ENCODE measurements around the gene MYL11.

Gene MYL11

DNA sequence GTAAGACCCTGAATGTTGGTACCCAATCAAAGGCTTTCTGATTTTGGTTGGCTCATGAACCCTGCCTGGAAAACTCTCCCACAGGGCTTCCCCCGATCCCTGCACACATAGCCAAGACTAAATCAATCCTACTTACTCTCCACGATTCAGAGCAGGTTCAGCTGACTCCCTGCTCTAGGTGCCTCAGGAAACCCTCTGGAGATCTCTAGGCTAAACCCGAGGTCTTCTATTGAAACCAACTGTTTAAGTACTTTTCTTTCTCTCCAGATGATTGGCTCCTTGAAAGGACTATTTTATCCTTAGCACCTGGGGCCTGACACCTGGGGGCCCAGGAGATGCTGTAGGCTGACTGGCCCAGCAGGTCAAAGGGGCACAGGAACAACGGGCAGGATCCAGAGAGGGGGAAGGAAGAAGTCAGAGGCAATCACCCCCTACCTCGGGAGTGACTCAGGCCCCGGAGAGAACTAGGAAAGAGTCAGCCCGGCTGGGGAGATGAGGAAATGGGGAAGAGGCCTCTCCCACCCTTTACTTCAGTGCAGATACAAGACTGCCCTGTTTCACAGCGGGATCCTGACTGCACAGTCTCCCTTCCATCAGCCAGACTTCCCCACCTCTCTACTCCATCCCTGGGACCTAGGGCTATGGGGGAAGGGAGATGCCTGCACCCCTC, 6.3 kb upstream of the MYL11 start:
- ATAC-seq (ENCODE audit: insufficient read depth, low read depth) (no peak), DNase-seq (no peak)
- Histone ChIP-seq H2AFZ (ENCODE audit: low read depth, low read length) (no peak overlapping the region), H3K4me3 (ENCODE audit: low read depth in 1 of 2, low read length in 2 of 2) (peak overlapping the region; percentile 73 to 76), H3K9ac (ENCODE audit: low read depth, low read length) (peak overlapping the region; percentile 77), H3K27me3 (ENCODE audit: insufficient read depth, low read length, poor library complexity) (no peaks in the 10 kb centered on the region), H3K9me3 (ENCODE audit: insufficient read depth, low read length, severe bottlenecking) (no peaks in the 10 kb centered on the region), H3K27ac (ENCODE audit: low read length) (peak overlapping the region; percentile 46), H3K4me1 (ENCODE audit: insufficient read depth, low read length) (peaks cover 51% of the 10 kb centered on the region), H3K79me2 (ENCODE audit: insufficient read depth, low read length) (peaks cover 67% of the 10 kb centered on the region), H3K4me2 (ENCODE audit: insufficient read depth, low read length) (peak overlapping the region; percentile 86), H4K20me1 (ENCODE audit: insufficient read depth, low read length) (peaks cover 30% of the 10 kb centered on the region), H3K36me3 (ENCODE audit: insufficient read depth, low read length) (peaks cover 40% of the 10 kb centered on the region)
- TF ChIP-seq, protein P1, sequence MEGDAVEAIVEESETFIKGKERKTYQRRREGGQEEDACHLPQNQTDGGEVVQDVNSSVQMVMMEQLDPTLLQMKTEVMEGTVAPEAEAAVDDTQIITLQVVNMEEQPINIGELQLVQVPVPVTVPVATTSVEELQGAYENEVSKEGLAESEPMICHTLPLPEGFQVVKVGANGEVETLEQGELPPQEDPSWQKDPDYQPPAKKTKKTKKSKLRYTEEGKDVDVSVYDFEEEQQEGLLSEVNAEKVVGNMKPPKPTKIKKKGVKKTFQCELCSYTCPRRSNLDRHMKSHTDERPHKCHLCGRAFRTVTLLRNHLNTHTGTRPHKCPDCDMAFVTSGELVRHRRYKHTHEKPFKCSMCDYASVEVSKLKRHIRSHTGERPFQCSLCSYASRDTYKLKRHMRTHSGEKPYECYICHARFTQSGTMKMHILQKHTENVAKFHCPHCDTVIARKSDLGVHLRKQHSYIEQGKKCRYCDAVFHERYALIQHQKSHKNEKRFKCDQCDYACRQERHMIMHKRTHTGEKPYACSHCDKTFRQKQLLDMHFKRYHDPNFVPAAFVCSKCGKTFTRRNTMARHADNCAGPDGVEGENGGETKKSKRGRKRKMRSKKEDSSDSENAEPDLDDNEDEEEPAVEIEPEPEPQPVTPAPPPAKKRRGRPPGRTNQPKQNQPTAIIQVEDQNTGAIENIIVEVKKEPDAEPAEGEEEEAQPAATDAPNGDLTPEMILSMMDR (IDR thresholded peaks at IDR 0.05; ENCODE audit: borderline replicate concordance, extremely low read depth, low read length, poor library complexity, severe bottlenecking), result no peak
- no peak for TF ChIP-seq EZH2 (IDR thresholded peaks at IDR 0.05; ENCODE audit: borderline replicate concordance, low read depth, low read length, severe bottlenecking)

DNA sequence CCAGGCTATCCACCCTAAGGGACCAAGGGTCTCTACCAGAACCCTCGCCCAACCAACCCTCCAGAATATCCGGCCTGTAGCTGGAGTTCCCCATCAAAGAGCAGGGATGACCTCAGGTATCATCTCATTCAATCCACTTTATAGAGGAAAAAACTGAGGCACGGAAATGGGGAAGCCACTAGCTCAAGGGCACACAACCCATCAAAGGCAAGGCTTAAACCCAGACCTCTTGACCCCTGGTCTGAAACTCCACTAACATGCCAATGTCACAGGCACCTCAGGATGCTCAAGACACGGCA, 5.9 kb upstream of the MYL11 start:
- TF ChIP-seq EZH2 (IDR thresholded peaks at IDR 0.05; ENCODE audit: borderline replicate concordance, low read depth, low read length, severe bottlenecking), result no peak
- H3K36me3 ChIP-seq (ENCODE audit: insufficient read depth, low read length), result peaks cover 36% of the 10 kb centered on the region
- H3K9me3 ChIP-seq (ENCODE audit: insufficient read depth, low read length, severe bottlenecking), result no peaks in the 10 kb centered on the region
- peak overlapping the region; percentile 46 for H3K27ac ChIP-seq (ENCODE audit: low read length)
- peaks cover 30% of the 10 kb centered on the region for H4K20me1 ChIP-seq (ENCODE audit: insufficient read depth, low read length)
- no peak overlapping the region; the same call in 1 of the 2 replicates for H2AFZ ChIP-seq (ENCODE audit: low read depth, low read length)
- H3K4me1 ChIP-seq (ENCODE audit: insufficient read depth, low read length), result peaks cover 51% of the 10 kb centered on the region
- H3K4me2 ChIP-seq (ENCODE audit: insufficient read depth, low read length), result peak overlapping the region; percentile 86
- DNase-seq (no peak), ATAC-seq (ENCODE audit: insufficient read depth, low read depth) (no peak)
- peak overlapping the region; percentile 73 to 76 for H3K4me3 ChIP-seq (ENCODE audit: low read depth in 1 of 2, low read length in 2 of 2)
- H3K27me3 ChIP-seq (ENCODE audit: insufficient read depth, low read length, poor library complexity), result no peaks in the 10 kb centered on the region
- peaks cover 62% of the 10 kb centered on the region for H3K79me2 ChIP-seq (ENCODE audit: insufficient read depth, low read length)
- peak overlapping the region; percentile 77 for H3K9ac ChIP-seq (ENCODE audit: low read depth, low read length)

DNA sequence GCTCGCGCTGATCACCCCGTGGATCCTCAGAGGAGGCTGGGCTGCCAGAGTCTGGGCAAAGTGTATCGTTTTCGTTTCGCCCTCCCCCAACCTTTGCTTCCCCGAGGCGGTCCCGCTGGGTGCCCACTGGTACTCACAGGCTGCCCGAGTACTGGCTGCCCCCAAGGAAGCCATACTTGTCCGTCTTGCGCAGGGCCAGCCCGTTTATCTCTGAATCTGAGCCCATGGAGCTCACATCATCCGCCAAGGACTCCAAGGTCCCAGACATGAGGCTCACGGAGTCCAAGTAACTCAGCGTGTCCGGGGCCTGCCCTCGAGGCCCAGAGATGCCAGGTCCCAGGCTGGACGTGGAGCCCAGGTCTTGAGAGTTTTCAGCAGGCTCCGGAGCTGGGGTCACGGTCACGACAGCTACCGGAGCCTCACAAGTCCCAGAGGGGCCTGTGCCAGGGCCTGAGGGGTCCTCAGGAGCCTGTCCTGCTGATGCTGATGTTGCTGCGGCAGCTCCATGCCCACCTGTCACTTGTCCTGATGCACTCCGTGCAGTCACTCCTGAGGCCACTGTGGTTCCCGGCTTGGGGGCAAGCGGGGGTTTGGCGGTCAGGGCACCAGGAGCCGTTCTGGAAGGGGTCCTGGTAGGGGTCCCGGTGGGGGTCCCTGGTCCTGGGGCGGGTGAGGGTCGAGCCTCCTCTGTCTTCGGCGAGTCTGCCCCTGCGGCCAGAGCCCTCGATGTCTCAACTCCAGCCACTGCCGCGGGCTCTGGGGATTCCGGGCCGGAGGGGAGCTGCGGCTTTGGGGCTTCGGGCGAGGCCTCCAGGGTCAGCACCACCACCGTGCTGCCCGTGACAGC, 5.3 kb upstream of the MYL11 start:
- H2AFZ ChIP-seq (ENCODE audit: low read depth, low read length), result peak overlapping the region; percentile 15
- H3K79me2 ChIP-seq (ENCODE audit: insufficient read depth, low read length), result peaks cover 57% of the 10 kb centered on the region

More for the DNA sequence above, 5.3 kb upstream of the MYL11 start:
- ATAC-seq (ENCODE audit: insufficient read depth, low read depth) (no peak), DNase-seq (peak; percentile 36)
- no peaks in the 10 kb centered on the region for H3K27me3 ChIP-seq (ENCODE audit: insufficient read depth, low read length, poor library complexity)
- H3K9ac ChIP-seq (ENCODE audit: low read depth, low read length), result peak overlapping the region; percentile 77
- H3K4me2 ChIP-seq (ENCODE audit: insufficient read depth, low read length), result peak overlapping the region; percentile 86
- no peaks in the 10 kb centered on the region for H3K9me3 ChIP-seq (ENCODE audit: insufficient read depth, low read length, severe bottlenecking)
- peaks cover 34% of the 10 kb centered on the region for H3K36me3 ChIP-seq (ENCODE audit: insufficient read depth, low read length)
- peaks cover 51% of the 10 kb centered on the region for H3K4me1 ChIP-seq (ENCODE audit: insufficient read depth, low read length)
- peak overlapping the region; percentile 73 to 76 for H3K4me3 ChIP-seq (ENCODE audit: low read depth in 1 of 2, low read length in 2 of 2)
- TF ChIP-seq EZH2 (IDR thresholded peaks at IDR 0.05; ENCODE audit: borderline replicate concordance, low read depth, low read length, severe bottlenecking), result no peak
- TF ChIP-seq, protein P1 (IDR thresholded peaks at IDR 0.05; ENCODE audit: borderline replicate concordance, extremely low read depth, low read length, poor library complexity, severe bottlenecking), result no peak
- peak overlapping the region; percentile 46 for H3K27ac ChIP-seq (ENCODE audit: low read length)
- peaks cover 30% of the 10 kb centered on the region for H4K20me1 ChIP-seq (ENCODE audit: insufficient read depth, low read length)
